K562 (cell line): Measurements from ENCODE around the gene TMEM131L. TPM values are rescaled to one million over a fixed set of nuclear protein-coding genes. Genes with fewer than 3 reads are reported as not detected.

ENCODE experiments used
- ATAC-seq: fragments of 200-7000 bp; cut with Tn5 transposase; 3 replicates; pipeline ENCODE4 v1.9.1; 2020; ENCODE audit warnings: moderate library complexity
- BruUV-seq: library from RNA; stranded (reverse); fragments of 400-500 nt; replicated peaks from 2 replicates; lab custom pipeline; 2021; lab: Mats Ljungman, UMichigan
- CTCF ChIA-PET: fragments of 300-600 bp; formaldehyde crosslinking; extraction: SDS; loops from one replicate; lab custom pipeline; 2021; ENCODE audit warnings: low intra/inter-chr PET ratio; lab: Yijun Ruan, JAX
- POLR2A ChIA-PET: fragments of 300-600, 350-650 bp; sonication (Branson Sonifier 250); formaldehyde crosslinking; extraction: SDS; loops from one replicate; lab custom pipeline; 2021; ENCODE audit warnings: antibody characterized with exemption, inconsistent platforms; lab: Yijun Ruan, JAX
- DNase-seq, 4 experiments: peaks; one replicate each; pipeline versions ENCODE4 v3.0.0 to v3.0.0-alpha.2; 2011 to 2018; ENCODE audit warnings: low spot score in 3 of 4, mixed read lengths in 3 of 4; ENCODE audit errors: extremely low read depth in 1 of 4
- FAIRE-seq: peaks from 2 replicates; lab custom pipeline; 2011; peaks lifted over from hg19 to GRCh38; lab: Jason Lieb, UNC
- H2AFZ ChIP-seq: 2 replicates; pipeline ENCODE4 v1.6.0; 2011; ENCODE audit warnings: low read depth, low read length, control low read depth, inconsistent platforms
- H3K27ac ChIP-seq: fragments of 200-600 bp; 3 replicates; pipeline ENCODE4 v1.8.0; 2011; ENCODE audit warnings: low read depth, mild to moderate bottlenecking, control low read depth, inconsistent platforms, low read length, moderate library complexity, mixed read lengths; ENCODE audit errors: extremely low read depth
- H3K27me3 ChIP-seq, 2 experiments: fragments of 300-600 bp in 1 of 2; 2 replicates in 1 of 2; 3 replicates in 1 of 2; pipeline versions ENCODE4 v1.6.0 to v1.8.0; 2011; ENCODE audit warnings: inconsistent platforms in 2 of 2, low read length in 2 of 2, mild to moderate bottlenecking in 1 of 2, mixed read lengths in 1 of 2, moderate library complexity in 1 of 2; ENCODE audit not compliant: control insufficient read depth in 2 of 2, insufficient read depth in 2 of 2
- H3K36me3 ChIP-seq: fragments of 300-600 bp; 3 replicates; pipeline ENCODE4 v1.8.0; 2011; ENCODE audit warnings: mild to moderate bottlenecking, low read length, inconsistent platforms; ENCODE audit not compliant: control insufficient read depth, insufficient read depth
- H3K4me1 ChIP-seq, 2 experiments: fragments of 200-600 bp in 1 of 2; replicated peaks in 1 of 2; 2 replicates in 1 of 2; 3 replicates in 1 of 2; pipeline versions ENCODE4 v1.5.1 to v1.8.0; 2011; ENCODE audit warnings: inconsistent platforms in 2 of 2, low read length in 2 of 2, mild to moderate bottlenecking in 1 of 2, mixed read lengths in 1 of 2, moderate library complexity in 1 of 2; ENCODE audit not compliant: control insufficient read depth in 2 of 2, insufficient read depth in 2 of 2
- H3K4me2 ChIP-seq: 2 replicates; pipeline ENCODE4 v1.6.1; 2011; ENCODE audit warnings: low read length, control low read depth, inconsistent platforms, mixed read lengths; ENCODE audit not compliant: insufficient read depth
- H3K4me3 ChIP-seq: fragments of 200-600 bp; sonication (generic), shearing (Covaris generic); 2 replicates; pipeline ENCODE4 v1.5.1; 2016; ENCODE audit warnings: control low read depth, inconsistent platforms
- H3K79me2 ChIP-seq: fragments of 200-600 bp; 3 replicates; pipeline ENCODE4 v1.8.0; 2011; ENCODE audit warnings: low read length, inconsistent platforms; ENCODE audit not compliant: control insufficient read depth, insufficient read depth
- H3K9ac ChIP-seq, 2 experiments: 2 replicates each; pipeline versions ENCODE4 v1.6.0 to v1.6.1; 2011; ENCODE audit warnings: low read depth in 2 of 2, low read length in 2 of 2, control low read depth in 1 of 2, inconsistent platforms in 1 of 2, mild to moderate bottlenecking in 1 of 2, mixed read lengths in 1 of 2; ENCODE audit not compliant: insufficient read depth in 1 of 2
- H3K9me1 ChIP-seq: one replicate; pipeline ENCODE4 v1.6.0; 2011; ENCODE audit warnings: inconsistent platforms, mild to moderate bottlenecking, low read length, moderate library complexity; ENCODE audit not compliant: control insufficient read depth, insufficient read depth
- H3K9me3 ChIP-seq: replicated peaks from 2 replicates; pipeline ENCODE4 v1.5.1; 2011; ENCODE audit warnings: low read depth, low read length, inconsistent platforms; ENCODE audit not compliant: control insufficient read depth, insufficient read depth
- H4K20me1 ChIP-seq: replicated peaks from 2 replicates; pipeline ENCODE4 v1.6.1; 2011; ENCODE audit warnings: low read length, inconsistent platforms, mixed read lengths; ENCODE audit not compliant: control insufficient read depth, insufficient read depth
- CBX3 ChIP-seq, 2 experiments: IDR thresholded peaks; 1 replicate in 1 of 2; 2 replicates in 1 of 2; pipeline ENCODE4 v1.6.1; 2012; ENCODE audit warnings: inconsistent platforms in 2 of 2, low read length in 2 of 2, borderline replicate concordance in 1 of 2, control low read depth in 1 of 2
- FOSL1 ChIP-seq: fragments of 200-800 bp; sonication (Bioruptor generic); conservative IDR thresholded peaks from 2 replicates; pipeline ENCODE4 v1.6.1; 2016; ENCODE audit warnings: missing genetic modification characterization, missing compliant biosample characterization
- HOMEZ ChIP-seq: fragments of 250-450 bp; sonication (Bioruptor Pico); IDR thresholded peaks from 2 replicates; pipeline ENCODE4 v1.4.0; 2020; ENCODE audit warnings: mild to moderate bottlenecking, moderate library complexity
- KAT7 ChIP-seq: sonication (generic); formaldehyde crosslinking; IDR thresholded peaks from 2 replicates; pipeline ENCODE4 v1.8.0; 2022; ENCODE audit warnings: missing genetic modification reagents, mild to moderate bottlenecking, borderline replicate concordance
- L3MBTL2 ChIP-seq: fragments of 450-650 bp; IDR thresholded peaks from 2 replicates; pipeline ENCODE4 v1.6.1; 2016; ENCODE audit warnings: mild to moderate bottlenecking, moderate library complexity
- MAFG ChIP-seq: fragments of 450-650 bp; conservative IDR thresholded peaks from 2 replicates; pipeline ENCODE4 v1.6.1; 2016; ENCODE audit warnings: missing genetic modification characterization, missing compliant biosample characterization
- MEF2A ChIP-seq: IDR thresholded peaks from 2 replicates; pipeline ENCODE4 v1.6.1; 2011; ENCODE audit warnings: low read depth, mild to moderate bottlenecking, low read length, moderate library complexity; ENCODE audit not compliant: control insufficient read depth
- NUFIP1 ChIP-seq: fragments of 450-650 bp; IDR thresholded peaks from 2 replicates; pipeline ENCODE4 v1.6.1; 2018; ENCODE audit not compliant: partially characterized antibody
- TAL1 ChIP-seq: fragments of 450-650 bp; IDR thresholded peaks from 2 replicates; pipeline ENCODE4 v1.6.1; 2016; ENCODE audit warnings: mild to moderate bottlenecking
- ZBTB49 ChIP-seq: sonication (generic); formaldehyde crosslinking; IDR thresholded peaks from 2 replicates; pipeline ENCODE4 v1.8.0; 2022; ENCODE audit warnings: missing genetic modification reagents, mild to moderate bottlenecking, borderline replicate concordance
- ZC3H8 ChIP-seq: fragments of 450-650 bp; IDR thresholded peaks from 2 replicates; pipeline ENCODE4 v1.6.1; 2017
- WGBS: fragments of 100-300 bp; shearing (Covaris generic); methylation state at CpG from one replicate; pipeline ENCODE4 v1.1.6; 2016; ENCODE audit warnings: low coverage, mixed read lengths; ENCODE audit not compliant: insufficient coverage; ENCODE audit errors: missing lambda C conversion rate; 5-methylcytosine and 5-hydroxymethylcytosine counted together
- in situ Hi-C: fragments of 300-500 bp; cut with MboI; formaldehyde crosslinking; loops from 4 replicates; pipeline ENCODE4 v1.15.0; 2018; ENCODE audit warnings: inconsistent platforms, mixed read lengths
- intact Hi-C: fragments of 100-400 bp; cut with micrococcal nuclease; formaldehyde crosslinking; loops from 2 replicates; pipeline ENCODE4 v1.14.2; 2022
- polyA plus RNA-seq, 8 experiments: library from polyadenylated mRNA; depleted of rRNA in 4 of 8; stranded (reverse) in 5 of 8; unstranded in 3 of 8; fragments of >200 nt; fragmentation: Nextera tagmentation in 2 of 8; fragmentation: Illumina TruSeq in 1 of 8; extraction: Ambion mirVana in 2 of 8; extraction: Trizol in 1 of 8; gene quantifications; 2 replicates each; pipeline versions ENCODE4 v1.2.1 to v1.2.3, GENCODE V29; 2011 to 2014; ENCODE audit warnings: inconsistent platforms in 1 of 8, missing spikeins in 1 of 8
- total RNA-seq, 7 experiments: library from RNA; depleted of rRNA in 6 of 7; stranded (reverse); fragments of >200 nt in 6 of 7; fragmentation: Illumina TruSeq in 2 of 7; extraction: Trizol in 2 of 7; gene quantifications; 2 replicates each; pipeline versions ENCODE4 v1.2.1 to v1.2.3, GENCODE V29; 2011 to 2021; ENCODE audit warnings: low replicate concordance in 1 of 7
- TF ChIP-seq, protein P1 (sequence below): sonication (generic); formaldehyde crosslinking; IDR thresholded peaks from 2 replicates; pipeline ENCODE4 v1.8.0; 2022; ENCODE audit warnings: mild to moderate bottlenecking, missing genetic modification reagents
- TF ChIP-seq, protein P2 (sequence below): fragments of 450-650 bp; IDR thresholded peaks from 2 replicates; pipeline ENCODE4 v1.6.1; 2017; ENCODE audit warnings: antibody characterized with exemption, mild to moderate bottlenecking

Gene TMEM131L
- total and polyA plus RNA-seq, 9 of the 15 experiments (the other 6 are each of a cell fraction or from before 2014, with no cell fraction given): 1.2 to 20.8 (median 12.9) TPM

DNA sequence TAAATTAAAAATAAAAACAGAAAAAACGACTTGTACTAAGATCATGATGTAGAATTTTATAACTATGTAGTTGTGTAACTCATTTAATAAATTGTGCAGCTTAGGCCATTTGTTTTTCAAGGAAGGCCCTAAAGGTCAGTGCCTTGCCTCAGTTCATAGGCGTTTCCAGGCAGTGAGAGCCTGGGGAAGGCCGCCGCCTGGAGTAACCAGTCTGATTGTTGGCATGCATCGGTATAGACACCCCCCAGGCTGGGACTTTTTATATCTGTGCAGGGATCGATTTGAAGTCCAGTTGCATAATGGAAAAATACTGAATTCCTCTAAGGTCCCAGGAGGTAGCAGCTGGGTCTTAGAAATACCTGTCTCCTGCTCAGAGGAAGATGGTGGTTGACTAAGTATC is 77.2 kb downstream of the TMEM131L start:
- no TSS peak for BruUV-seq
- Histone ChIP-seq H3K9me3 (no peaks in the 10 kb centered on the region), H3K4me2 (no peak overlapping the region), H3K9ac (no peak overlapping the region), H2AFZ (no peak overlapping the region), H3K27ac (no peak overlapping the region), H3K9me1 (no peaks in the 10 kb centered on the region), H3K36me3 (no peaks in the 10 kb centered on the region; the same call in 2 of the 3 replicates), H3K4me1 (no peaks in the 10 kb centered on the region; a peak in 2 of 5 replicates), H3K4me3 (no peak overlapping the region), H4K20me1 (peaks cover 5% of the 10 kb centered on the region), H3K27me3 (no peaks in the 10 kb centered on the region), H3K79me2 (peaks cover 4% of the 10 kb centered on the region; the same call in 2 of the 3 replicates)
- ChIA-PET CTCF (interaction anchor here (1.1 kb wide), 1 partner anchor 198 kb away, joined by 3 read pairs; no protein-coding TSS in a partner anchor), POLR2A (no interaction called here)
- 69% methylated on average over 6 of the region's 6 CpGs for WGBS
- no peak for DNase-seq
- FAIRE-seq: no peak
- ATAC-seq: no peak
- intact Hi-C loops (no loop called here), in situ Hi-C loops (no loop called here)
- TF ChIP-seq ZBTB49 (CRISPR knock-in tag): no peak
- TF ChIP-seq, protein P1, sequence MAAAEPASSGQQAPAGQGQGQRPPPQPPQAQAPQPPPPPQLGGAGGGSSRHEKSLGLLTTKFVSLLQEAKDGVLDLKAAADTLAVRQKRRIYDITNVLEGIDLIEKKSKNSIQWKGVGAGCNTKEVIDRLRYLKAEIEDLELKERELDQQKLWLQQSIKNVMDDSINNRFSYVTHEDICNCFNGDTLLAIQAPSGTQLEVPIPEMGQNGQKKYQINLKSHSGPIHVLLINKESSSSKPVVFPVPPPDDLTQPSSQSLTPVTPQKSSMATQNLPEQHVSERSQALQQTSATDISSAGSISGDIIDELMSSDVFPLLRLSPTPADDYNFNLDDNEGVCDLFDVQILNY (CRISPR knock-in tag): no peak
- no peak for TF ChIP-seq CBX3 (IDR thresholded peaks at IDR 0.05; ENCODE audit: borderline replicate concordance in 1 of 2, low read length in 2 of 2)
- no peak for TF ChIP-seq MEF2A
- TF ChIP-seq, protein P2, sequence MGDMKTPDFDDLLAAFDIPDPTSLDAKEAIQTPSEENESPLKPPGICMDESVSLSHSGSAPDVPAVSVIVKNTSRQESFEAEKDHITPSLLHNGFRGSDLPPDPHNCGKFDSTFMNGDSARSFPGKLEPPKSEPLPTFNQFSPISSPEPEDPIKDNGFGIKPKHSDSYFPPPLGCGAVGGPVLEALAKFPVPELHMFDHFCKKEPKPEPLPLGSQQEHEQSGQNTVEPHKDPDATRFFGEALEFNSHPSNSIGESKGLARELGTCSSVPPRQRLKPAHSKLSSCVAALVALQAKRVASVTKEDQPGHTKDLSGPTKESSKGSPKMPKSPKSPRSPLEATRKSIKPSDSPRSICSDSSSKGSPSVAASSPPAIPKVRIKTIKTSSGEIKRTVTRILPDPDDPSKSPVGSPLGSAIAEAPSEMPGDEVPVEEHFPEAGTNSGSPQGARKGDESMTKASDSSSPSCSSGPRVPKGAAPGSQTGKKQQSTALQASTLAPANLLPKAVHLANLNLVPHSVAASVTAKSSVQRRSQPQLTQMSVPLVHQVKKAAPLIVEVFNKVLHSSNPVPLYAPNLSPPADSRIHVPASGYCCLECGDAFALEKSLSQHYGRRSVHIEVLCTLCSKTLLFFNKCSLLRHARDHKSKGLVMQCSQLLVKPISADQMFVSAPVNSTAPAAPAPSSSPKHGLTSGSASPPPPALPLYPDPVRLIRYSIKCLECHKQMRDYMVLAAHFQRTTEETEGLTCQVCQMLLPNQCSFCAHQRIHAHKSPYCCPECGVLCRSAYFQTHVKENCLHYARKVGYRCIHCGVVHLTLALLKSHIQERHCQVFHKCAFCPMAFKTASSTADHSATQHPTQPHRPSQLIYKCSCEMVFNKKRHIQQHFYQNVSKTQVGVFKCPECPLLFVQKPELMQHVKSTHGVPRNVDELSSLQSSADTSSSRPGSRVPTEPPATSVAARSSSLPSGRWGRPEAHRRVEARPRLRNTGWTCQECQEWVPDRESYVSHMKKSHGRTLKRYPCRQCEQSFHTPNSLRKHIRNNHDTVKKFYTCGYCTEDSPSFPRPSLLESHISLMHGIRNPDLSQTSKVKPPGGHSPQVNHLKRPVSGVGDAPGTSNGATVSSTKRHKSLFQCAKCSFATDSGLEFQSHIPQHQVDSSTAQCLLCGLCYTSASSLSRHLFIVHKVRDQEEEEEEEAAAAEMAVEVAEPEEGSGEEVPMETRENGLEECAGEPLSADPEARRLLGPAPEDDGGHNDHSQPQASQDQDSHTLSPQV: no peak
- no peak for TF ChIP-seq L3MBTL2
- no peak for TF ChIP-seq NUFIP1
- TF ChIP-seq FOSL1 (tag): no peak
- no peak for TF ChIP-seq HOMEZ (CRISPR knock-in tag)
- TF ChIP-seq TAL1: no peak
- no peak for TF ChIP-seq KAT7 (CRISPR knock-in tag)
- TF ChIP-seq MAFG: no peak
- no peak for TF ChIP-seq ZC3H8
